Tibial nerve (tissue), 3 donors: Measurements from ENCODE around the gene RELCH.

Experiments used
- POLR2A ChIP-seq, 2 donors: fragments of 450-650 bp; IDR thresholded peaks; one replicate each; pipeline ENCODE4 v1.6.1; 2017; ENCODE audit warnings: antibody characterized with exemption in 2 of 2, mild to moderate bottlenecking in 2 of 2, moderate library complexity in 2 of 2
- TF ChIP-seq, protein P1 (sequence below), 5 experiments: fragments of 200-600 bp in 3 of 5; fragments of 450-650 bp in 2 of 5; sonication (generic) in 3 of 5; IDR thresholded peaks; one replicate each; pipeline ENCODE4 v1.5.1; 2016 to 2019; ENCODE audit warnings: antibody characterized with exemption in 5 of 5, mild to moderate bottlenecking in 3 of 5, moderate library complexity in 2 of 5

DNA sequence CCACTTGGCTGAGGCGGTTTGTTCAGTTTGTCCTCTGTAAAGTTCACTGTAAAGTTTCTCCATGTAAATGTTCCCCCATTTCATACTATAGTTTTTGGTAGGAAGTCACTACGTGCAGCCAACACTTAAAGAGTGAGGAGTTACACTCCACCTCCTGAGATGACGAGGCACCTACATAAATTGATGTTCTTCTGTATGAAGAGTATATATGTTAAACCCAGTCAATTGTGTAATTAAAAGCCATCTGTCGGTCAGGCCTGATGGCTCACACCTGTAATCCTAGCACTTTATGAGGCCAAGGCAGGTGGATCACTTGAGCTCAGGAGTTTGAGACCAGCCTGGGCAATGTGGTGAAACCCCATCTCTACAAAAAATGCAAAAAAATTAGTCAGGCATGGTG lies 7.8 kb upstream of the RELCH start:
- TF ChIP-seq, protein P1, sequence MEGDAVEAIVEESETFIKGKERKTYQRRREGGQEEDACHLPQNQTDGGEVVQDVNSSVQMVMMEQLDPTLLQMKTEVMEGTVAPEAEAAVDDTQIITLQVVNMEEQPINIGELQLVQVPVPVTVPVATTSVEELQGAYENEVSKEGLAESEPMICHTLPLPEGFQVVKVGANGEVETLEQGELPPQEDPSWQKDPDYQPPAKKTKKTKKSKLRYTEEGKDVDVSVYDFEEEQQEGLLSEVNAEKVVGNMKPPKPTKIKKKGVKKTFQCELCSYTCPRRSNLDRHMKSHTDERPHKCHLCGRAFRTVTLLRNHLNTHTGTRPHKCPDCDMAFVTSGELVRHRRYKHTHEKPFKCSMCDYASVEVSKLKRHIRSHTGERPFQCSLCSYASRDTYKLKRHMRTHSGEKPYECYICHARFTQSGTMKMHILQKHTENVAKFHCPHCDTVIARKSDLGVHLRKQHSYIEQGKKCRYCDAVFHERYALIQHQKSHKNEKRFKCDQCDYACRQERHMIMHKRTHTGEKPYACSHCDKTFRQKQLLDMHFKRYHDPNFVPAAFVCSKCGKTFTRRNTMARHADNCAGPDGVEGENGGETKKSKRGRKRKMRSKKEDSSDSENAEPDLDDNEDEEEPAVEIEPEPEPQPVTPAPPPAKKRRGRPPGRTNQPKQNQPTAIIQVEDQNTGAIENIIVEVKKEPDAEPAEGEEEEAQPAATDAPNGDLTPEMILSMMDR (IDR thresholded peaks at IDR 0.05), result no peak
- TF ChIP-seq POLR2A (IDR thresholded peaks at IDR 0.05), result no peak
